HepG2 (cell line): ENCODE measurements around the gene SH3GLB2. TPM values are rescaled to one million over a fixed set of nuclear protein-coding genes. Genes with fewer than 3 reads are reported as not detected.

Experiments used
- CEBPG ChIP-seq: IDR thresholded peaks from 2 replicates; pipeline ENCODE4 v1.6.1; 2016
- CHCHD3 ChIP-seq: sonication (generic); formaldehyde crosslinking; IDR thresholded peaks from 2 replicates; pipeline ENCODE4 v1.8.0; 2022; ENCODE audit warnings: mild to moderate bottlenecking, missing genetic modification reagents, moderate library complexity
- DPF2 ChIP-seq: sonication (generic); formaldehyde crosslinking; IDR thresholded peaks from 2 replicates; pipeline ENCODE4 v1.4.0; 2020; ENCODE audit warnings: mild to moderate bottlenecking, low read depth, missing genetic modification reagents, borderline replicate concordance
- NFYB ChIP-seq: sonication (generic); formaldehyde crosslinking; IDR thresholded peaks from 2 replicates; pipeline ENCODE4 v1.4.0; 2020; ENCODE audit warnings: missing genetic modification reagents
- PLRG1 ChIP-seq: fragments of 450-650 bp; conservative IDR thresholded peaks from 2 replicates; pipeline ENCODE4 v1.6.1; 2016
- SP4 ChIP-seq: sonication (generic); formaldehyde crosslinking; IDR thresholded peaks from 2 replicates; pipeline ENCODE4 v1.8.1; 2023; ENCODE audit warnings: mild to moderate bottlenecking, missing genetic modification reagents
- SSRP1 ChIP-seq: IDR thresholded peaks from 2 replicates; pipeline ENCODE4 v1.6.1; 2016; ENCODE audit warnings: control low read depth
- ZNF251 ChIP-seq: sonication (generic); formaldehyde crosslinking; IDR thresholded peaks from 2 replicates; pipeline ENCODE4 v1.9.0; 2021; ENCODE audit warnings: mild to moderate bottlenecking, missing genetic modification reagents
- ZNF30 ChIP-seq: sonication (generic); formaldehyde crosslinking; IDR thresholded peaks from 2 replicates; pipeline ENCODE4 v1.5.0; 2020; ENCODE audit warnings: mild to moderate bottlenecking, missing genetic modification reagents
- ZNF317 ChIP-seq: sonication (generic); formaldehyde crosslinking; IDR thresholded peaks from 2 replicates; pipeline ENCODE4 v1.5.0; 2020; ENCODE audit warnings: mild to moderate bottlenecking, missing genetic modification reagents
- ZNF350 ChIP-seq: sonication (generic); formaldehyde crosslinking; IDR thresholded peaks from 2 replicates; pipeline ENCODE4 v1.4.0; 2020; ENCODE audit warnings: mild to moderate bottlenecking, low read depth, missing genetic modification reagents, borderline replicate concordance
- ZNF362 ChIP-seq: sonication (generic); formaldehyde crosslinking; IDR thresholded peaks from 2 replicates; pipeline ENCODE4 v1.4.0; 2020; ENCODE audit warnings: missing genetic modification reagents, mild to moderate bottlenecking, borderline replicate concordance
- ZNF451 ChIP-seq: sonication (generic); formaldehyde crosslinking; IDR thresholded peaks from 2 replicates; pipeline ENCODE4 v1.5.0; 2020; ENCODE audit warnings: mild to moderate bottlenecking, missing genetic modification reagents
- ZNF549 ChIP-seq: sonication (generic); formaldehyde crosslinking; IDR thresholded peaks from 2 replicates; pipeline ENCODE4 v1.5.0; 2020; ENCODE audit warnings: missing genetic modification reagents
- ZNF557 ChIP-seq: sonication (generic); formaldehyde crosslinking; IDR thresholded peaks from 2 replicates; pipeline ENCODE4 v1.4.0; 2020; ENCODE audit warnings: missing genetic modification reagents
- ZNF576 ChIP-seq: sonication (generic); formaldehyde crosslinking; IDR thresholded peaks from 2 replicates; pipeline ENCODE4 v1.4.0; 2020; ENCODE audit warnings: mild to moderate bottlenecking, missing genetic modification reagents
- ZNF75D ChIP-seq: sonication (generic); formaldehyde crosslinking; IDR thresholded peaks from 2 replicates; pipeline ENCODE4 v1.8.1; 2023; ENCODE audit warnings: missing genetic modification reagents, mild to moderate bottlenecking, borderline replicate concordance
- ZSCAN12 ChIP-seq: sonication (generic); formaldehyde crosslinking; IDR thresholded peaks from 2 replicates; pipeline ENCODE4 v1.9.0; 2021; ENCODE audit warnings: mild to moderate bottlenecking, missing genetic modification reagents
- ZSCAN29 ChIP-seq: sonication (generic); formaldehyde crosslinking; conservative IDR thresholded peaks from 2 replicates; pipeline ENCODE4 v1.4.0; 2020; ENCODE audit warnings: mild to moderate bottlenecking, missing genetic modification reagents
- ZSCAN9 ChIP-seq: IDR thresholded peaks from 2 replicates; pipeline ENCODE4 v1.6.1; 2016; ENCODE audit warnings: borderline replicate concordance
- polyA plus RNA-seq, 8 experiments: library from polyadenylated mRNA; depleted of rRNA in 3 of 8; stranded (reverse) in 7 of 8; unstranded in 1 of 8; fragments of >200 nt; fragmentation: Illumina TruSeq in 4 of 8; extraction: Trizol in 4 of 8; gene quantifications; 2 replicates each; pipeline versions ENCODE4 v1.2.1 to v1.2.3, GENCODE V29; 2011 to 2016; ENCODE audit warnings: low read depth in 4 of 8, missing spikeins in 1 of 8, mixed read lengths in 1 of 8; ENCODE audit not compliant: insufficient read depth in 1 of 8
- total RNA-seq, 5 experiments: library from RNA; depleted of rRNA; stranded (reverse); fragments of >200 nt; fragmentation: Illumina TruSeq; extraction: Trizol; gene quantifications; 2 replicates each; pipeline ENCODE4 v1.2.3, GENCODE V29; 2016; ENCODE audit warnings: low read depth in 1 of 5
- TF ChIP-seq, protein P1 (sequence below): IDR thresholded peaks from 2 replicates; pipeline ENCODE4 v1.6.1; 2018; ENCODE audit warnings: missing genetic modification reagents, mild to moderate bottlenecking, missing compliant biosample characterization
- TF ChIP-seq, protein P2 (sequence below): sonication (generic); formaldehyde crosslinking; IDR thresholded peaks from 2 replicates; pipeline ENCODE4 v1.9.0; 2021; ENCODE audit warnings: missing genetic modification reagents, borderline replicate concordance
- TF ChIP-seq, protein P3 (sequence below): sonication (generic); formaldehyde crosslinking; IDR thresholded peaks from 2 replicates; pipeline ENCODE4 v1.9.0; 2022; ENCODE audit warnings: missing genetic modification reagents, mild to moderate bottlenecking, borderline replicate concordance

Gene SH3GLB2
- total and polyA plus RNA-seq, 2 of the 13 experiments (the other 11 are each of a cell fraction or from before 2014, with no cell fraction given) = 24.0 to 40.6 TPM

- TF ChIP-seq ZNF362 (no peak), ZSCAN12 (CRISPR knock-in tag) (no peak), ZNF451 (CRISPR knock-in tag) (no peak), ZNF75D (no peak), ZSCAN9 (CRISPR knock-in tag) (no peak), NFYB (CRISPR knock-in tag) (peak; percentile 85), ZNF350 (no peak; the same call in 1 of the 2 replicates), SSRP1 (no peak), CEBPG (CRISPR knock-in tag) (peak; percentile 60), SP4 (CRISPR knock-in tag) (peak; percentile 98), ZNF251 (no peak), CHCHD3 (CRISPR knock-in tag) (no peak), ZSCAN29 (CRISPR knock-in tag) (no peak), DPF2 (CRISPR knock-in tag) (no peak), PLRG1 (no peak), ZNF557 (CRISPR knock-in tag) (no peak), ZNF317 (0 out of 2 replicates have a peak, but pooled peaks have one; percentile 17), ZNF576 (CRISPR knock-in tag) (no peak), ZNF30 (CRISPR knock-in tag) (no peak), ZNF549 (CRISPR knock-in tag) (no peak)
- TF ChIP-seq, protein P1, sequence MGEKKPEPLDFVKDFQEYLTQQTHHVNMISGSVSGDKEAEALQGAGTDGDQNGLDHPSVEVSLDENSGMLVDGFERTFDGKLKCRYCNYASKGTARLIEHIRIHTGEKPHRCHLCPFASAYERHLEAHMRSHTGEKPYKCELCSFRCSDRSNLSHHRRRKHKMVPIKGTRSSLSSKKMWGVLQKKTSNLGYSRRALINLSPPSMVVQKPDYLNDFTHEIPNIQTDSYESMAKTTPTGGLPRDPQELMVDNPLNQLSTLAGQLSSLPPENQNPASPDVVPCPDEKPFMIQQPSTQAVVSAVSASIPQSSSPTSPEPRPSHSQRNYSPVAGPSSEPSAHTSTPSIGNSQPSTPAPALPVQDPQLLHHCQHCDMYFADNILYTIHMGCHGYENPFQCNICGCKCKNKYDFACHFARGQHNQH (CRISPR knock-in tag) = 0 out of 2 replicates have a peak, but pooled peaks have one; percentile 21
- TF ChIP-seq, protein P2, sequence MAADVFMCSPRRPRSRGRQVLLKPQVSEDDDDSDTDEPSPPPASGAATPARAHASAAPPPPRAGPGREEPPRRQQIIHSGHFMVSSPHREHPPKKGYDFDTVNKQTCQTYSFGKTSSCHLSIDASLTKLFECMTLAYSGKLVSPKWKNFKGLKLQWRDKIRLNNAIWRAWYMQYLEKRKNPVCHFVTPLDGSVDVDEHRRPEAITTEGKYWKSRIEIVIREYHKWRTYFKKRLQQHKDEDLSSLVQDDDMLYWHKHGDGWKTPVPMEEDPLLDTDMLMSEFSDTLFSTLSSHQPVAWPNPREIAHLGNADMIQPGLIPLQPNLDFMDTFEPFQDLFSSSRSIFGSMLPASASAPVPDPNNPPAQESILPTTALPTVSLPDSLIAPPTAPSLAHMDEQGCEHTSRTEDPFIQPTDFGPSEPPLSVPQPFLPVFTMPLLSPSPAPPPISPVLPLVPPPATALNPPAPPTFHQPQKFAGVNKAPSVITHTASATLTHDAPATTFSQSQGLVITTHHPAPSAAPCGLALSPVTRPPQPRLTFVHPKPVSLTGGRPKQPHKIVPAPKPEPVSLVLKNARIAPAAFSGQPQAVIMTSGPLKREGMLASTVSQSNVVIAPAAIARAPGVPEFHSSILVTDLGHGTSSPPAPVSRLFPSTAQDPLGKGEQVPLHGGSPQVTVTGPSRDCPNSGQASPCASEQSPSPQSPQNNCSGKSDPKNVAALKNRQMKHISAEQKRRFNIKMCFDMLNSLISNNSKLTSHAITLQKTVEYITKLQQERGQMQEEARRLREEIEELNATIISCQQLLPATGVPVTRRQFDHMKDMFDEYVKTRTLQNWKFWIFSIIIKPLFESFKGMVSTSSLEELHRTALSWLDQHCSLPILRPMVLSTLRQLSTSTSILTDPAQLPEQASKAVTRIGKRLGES (CRISPR knock-in tag) = no peak
- TF ChIP-seq, protein P3, sequence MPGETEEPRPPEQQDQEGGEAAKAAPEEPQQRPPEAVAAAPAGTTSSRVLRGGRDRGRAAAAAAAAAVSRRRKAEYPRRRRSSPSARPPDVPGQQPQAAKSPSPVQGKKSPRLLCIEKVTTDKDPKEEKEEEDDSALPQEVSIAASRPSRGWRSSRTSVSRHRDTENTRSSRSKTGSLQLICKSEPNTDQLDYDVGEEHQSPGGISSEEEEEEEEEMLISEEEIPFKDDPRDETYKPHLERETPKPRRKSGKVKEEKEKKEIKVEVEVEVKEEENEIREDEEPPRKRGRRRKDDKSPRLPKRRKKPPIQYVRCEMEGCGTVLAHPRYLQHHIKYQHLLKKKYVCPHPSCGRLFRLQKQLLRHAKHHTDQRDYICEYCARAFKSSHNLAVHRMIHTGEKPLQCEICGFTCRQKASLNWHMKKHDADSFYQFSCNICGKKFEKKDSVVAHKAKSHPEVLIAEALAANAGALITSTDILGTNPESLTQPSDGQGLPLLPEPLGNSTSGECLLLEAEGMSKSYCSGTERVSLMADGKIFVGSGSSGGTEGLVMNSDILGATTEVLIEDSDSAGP (CRISPR knock-in tag) = peak; percentile 100
These were observed 8.3 kb upstream of the SH3GLB2 start, which contains the start of gene MIGA2 (continued) for GRCh38 chr9:129036241-129036922.
